ENCODE results near the gene EFNA3. TPM values are rescaled to one million over a fixed set of nuclear protein-coding genes. Genes with fewer than 3 reads are reported as not detected.

Gene EFNA3
- total RNA-seq, 1 donor: 1.4 TPM

DNA sequence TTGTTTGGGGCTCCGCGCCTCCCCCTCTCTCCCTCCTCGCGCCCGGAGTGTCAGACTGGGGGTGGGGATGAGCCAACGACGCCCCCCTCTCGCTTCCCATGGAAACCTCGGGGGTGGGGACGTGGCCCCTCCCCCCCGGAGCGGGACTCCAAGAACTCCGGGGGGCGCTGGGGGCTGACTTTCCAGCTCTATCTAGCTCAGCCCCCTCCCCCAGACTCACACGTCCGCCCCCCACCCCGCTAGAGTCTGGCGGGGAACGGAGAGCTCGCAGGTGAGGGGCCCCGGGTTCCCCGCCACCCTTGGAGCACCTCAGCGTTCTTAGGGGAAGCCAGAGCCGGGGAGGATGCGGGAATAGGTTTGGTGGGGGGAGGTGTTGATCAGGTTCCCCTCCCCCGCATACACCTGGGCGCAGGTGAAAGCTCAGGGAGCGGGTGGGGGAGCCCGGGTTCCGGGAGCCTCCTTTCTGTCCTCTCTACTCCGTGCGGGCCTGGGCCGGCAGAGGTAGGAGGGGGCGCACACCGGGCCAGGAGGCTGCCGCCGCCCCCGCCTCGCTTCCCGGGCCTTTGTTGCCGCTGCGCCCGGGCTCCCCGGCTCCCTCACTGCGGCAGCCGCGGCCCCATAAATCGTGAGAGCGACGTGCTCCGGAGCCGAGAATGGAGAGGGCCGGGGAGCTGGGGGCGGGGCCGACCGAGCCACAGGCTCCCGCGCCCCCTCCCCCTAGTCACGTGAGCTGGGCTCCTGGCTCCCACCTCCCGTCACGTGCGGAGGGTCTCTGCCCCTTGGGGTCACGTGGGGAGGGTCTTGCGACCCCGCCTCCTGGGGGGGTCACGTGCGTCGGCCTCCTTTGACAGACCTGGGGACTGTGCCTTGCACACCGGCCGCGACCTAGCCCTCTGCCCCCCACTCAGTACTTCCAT, 1.9 kb downstream of the EFNA3 start:
- no peak overlapping the region for H2AFZ ChIP-seq (ENCODE audit: low read length)
- no peak overlapping the region for H3K4me3 ChIP-seq (ENCODE audit: insufficient read depth, low read length)
- H4K20me1 ChIP-seq (ENCODE audit: insufficient read depth, low read length): peaks cover 3% of the 10 kb centered on the region
- H3K4me1 ChIP-seq (ENCODE audit: insufficient read depth, low read length): peaks cover 9% of the 10 kb centered on the region
- no peaks in the 10 kb centered on the region for H3K9me3 ChIP-seq (ENCODE audit: low read depth, low read length)
- no peak overlapping the region for H3K27ac ChIP-seq (ENCODE audit: low read depth, low read length)
- H3K79me2 ChIP-seq (ENCODE audit: insufficient read depth, low read length): no peaks in the 10 kb centered on the region
- H3K36me3 ChIP-seq (ENCODE audit: insufficient read depth, low read length): no peaks in the 10 kb centered on the region
- TF ChIP-seq, protein P1, sequence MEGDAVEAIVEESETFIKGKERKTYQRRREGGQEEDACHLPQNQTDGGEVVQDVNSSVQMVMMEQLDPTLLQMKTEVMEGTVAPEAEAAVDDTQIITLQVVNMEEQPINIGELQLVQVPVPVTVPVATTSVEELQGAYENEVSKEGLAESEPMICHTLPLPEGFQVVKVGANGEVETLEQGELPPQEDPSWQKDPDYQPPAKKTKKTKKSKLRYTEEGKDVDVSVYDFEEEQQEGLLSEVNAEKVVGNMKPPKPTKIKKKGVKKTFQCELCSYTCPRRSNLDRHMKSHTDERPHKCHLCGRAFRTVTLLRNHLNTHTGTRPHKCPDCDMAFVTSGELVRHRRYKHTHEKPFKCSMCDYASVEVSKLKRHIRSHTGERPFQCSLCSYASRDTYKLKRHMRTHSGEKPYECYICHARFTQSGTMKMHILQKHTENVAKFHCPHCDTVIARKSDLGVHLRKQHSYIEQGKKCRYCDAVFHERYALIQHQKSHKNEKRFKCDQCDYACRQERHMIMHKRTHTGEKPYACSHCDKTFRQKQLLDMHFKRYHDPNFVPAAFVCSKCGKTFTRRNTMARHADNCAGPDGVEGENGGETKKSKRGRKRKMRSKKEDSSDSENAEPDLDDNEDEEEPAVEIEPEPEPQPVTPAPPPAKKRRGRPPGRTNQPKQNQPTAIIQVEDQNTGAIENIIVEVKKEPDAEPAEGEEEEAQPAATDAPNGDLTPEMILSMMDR (IDR thresholded peaks at IDR 0.05; ENCODE audit: extremely low read depth, low read depth, low read length): no peak
- peaks cover 52% of the 10 kb centered on the region for H3K27me3 ChIP-seq (ENCODE audit: insufficient read depth, low read length)
- H3K4me2 ChIP-seq (ENCODE audit: insufficient read depth, low read length): no peak overlapping the region
- peak; percentile 92 for DNase-seq (ENCODE audit: insufficient read length, low spot score, missing footprints)

DNA sequence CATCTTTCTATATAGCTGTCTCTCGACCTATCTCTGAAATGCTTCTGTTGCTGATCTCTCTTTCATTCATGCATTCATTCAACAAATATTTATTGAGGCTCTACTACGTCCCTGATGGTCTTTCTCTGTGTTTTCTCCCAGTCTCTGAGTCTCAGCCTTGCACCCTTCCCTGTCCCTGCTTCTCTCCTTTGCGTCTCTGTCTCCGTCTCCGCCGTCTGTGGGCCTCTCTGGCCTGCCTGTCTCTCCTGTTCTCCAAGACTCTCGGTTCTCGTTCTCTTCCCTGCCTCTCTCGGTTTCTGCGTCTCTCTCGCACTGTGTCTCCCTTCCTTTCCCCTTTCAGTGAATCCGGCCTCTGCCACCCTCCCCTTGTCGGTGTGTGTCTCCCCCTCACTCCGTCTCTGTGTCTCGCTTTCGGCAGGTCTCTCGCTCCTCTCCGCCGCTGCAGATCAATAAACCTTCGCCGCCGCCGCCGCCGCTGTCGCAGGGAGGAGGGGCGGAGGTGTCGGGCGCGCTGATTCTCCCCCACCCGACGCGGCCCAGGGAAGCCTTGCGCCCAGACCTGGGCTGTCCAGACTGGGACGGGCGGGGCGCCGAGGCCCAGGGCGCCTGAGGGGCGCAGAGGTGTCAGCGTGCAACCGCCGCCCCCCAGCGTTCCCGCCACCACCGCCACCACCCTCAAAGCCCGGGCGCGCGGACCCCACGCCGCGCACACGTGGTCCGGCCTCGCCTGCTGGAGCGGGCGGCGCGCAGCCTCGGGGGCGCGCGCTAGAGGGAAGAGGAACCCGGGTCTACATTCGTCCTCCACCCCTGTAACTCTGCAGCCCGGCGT, 3.0 kb downstream of the EFNA3 start:
- H4K20me1 ChIP-seq (ENCODE audit: insufficient read depth, low read length): peaks cover 3% of the 10 kb centered on the region
- no peak overlapping the region for H3K4me3 ChIP-seq (ENCODE audit: insufficient read depth, low read length)
- no peak overlapping the region for H2AFZ ChIP-seq (ENCODE audit: low read length)
- peaks cover 9% of the 10 kb centered on the region for H3K4me1 ChIP-seq (ENCODE audit: insufficient read depth, low read length)
- H3K27ac ChIP-seq (ENCODE audit: low read depth, low read length): no peak overlapping the region
- peaks cover 52% of the 10 kb centered on the region for H3K27me3 ChIP-seq (ENCODE audit: insufficient read depth, low read length)
- no peaks in the 10 kb centered on the region for H3K36me3 ChIP-seq (ENCODE audit: insufficient read depth, low read length)
- TF ChIP-seq, protein P1 (IDR thresholded peaks at IDR 0.05; ENCODE audit: extremely low read depth, low read depth, low read length): no peak
- no peak overlapping the region for H3K4me2 ChIP-seq (ENCODE audit: insufficient read depth, low read length)
- H3K79me2 ChIP-seq (ENCODE audit: insufficient read depth, low read length): no peaks in the 10 kb centered on the region
- DNase-seq (ENCODE audit: insufficient read length, low spot score, missing footprints): peak; percentile 85
- H3K9me3 ChIP-seq (ENCODE audit: low read depth, low read length): no peaks in the 10 kb centered on the region

DNA sequence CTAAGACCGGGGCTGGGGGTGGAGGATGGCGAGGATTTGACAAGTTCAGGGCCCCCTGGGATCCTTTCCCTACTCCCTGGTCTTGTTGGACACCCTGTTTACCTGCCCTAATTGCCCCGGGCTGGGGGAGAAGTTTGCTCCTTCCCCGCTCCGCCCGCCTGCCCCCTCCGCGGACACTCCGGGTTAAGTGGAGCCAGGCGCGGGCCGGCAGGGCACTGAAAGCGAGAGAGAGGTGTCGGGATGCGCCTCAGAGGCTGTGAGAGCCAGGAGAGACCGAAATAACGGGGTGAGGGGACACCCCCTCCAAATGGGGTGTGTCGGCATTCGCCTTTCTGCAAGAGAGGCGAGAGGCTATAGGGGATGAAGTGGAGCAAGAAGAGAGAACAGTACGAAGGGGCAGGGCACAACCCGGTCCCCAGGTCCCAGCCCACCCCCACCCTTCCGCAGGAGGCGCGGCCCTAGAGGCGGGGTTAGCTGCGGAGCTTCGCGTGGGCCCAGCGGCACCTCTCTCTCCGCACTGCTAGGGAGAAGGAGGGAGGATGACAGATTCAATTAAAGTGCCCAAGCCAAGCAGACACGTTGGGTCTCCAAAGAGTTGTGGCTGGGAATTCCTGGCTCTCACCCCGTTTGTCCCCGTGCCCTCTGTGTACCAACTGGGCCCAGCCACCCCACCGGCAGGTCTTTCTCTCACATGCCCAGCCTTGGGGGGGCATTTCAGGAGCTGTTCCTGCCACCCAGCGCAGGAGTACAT, 3.8 kb downstream of the EFNA3 start:
- H3K4me2 ChIP-seq (ENCODE audit: insufficient read depth, low read length): no peak overlapping the region
- H3K27me3 ChIP-seq (ENCODE audit: insufficient read depth, low read length): peaks cover 52% of the 10 kb centered on the region
- H3K27ac ChIP-seq (ENCODE audit: low read depth, low read length): no peak overlapping the region
- H3K9me3 ChIP-seq (ENCODE audit: low read depth, low read length): no peaks in the 10 kb centered on the region
- DNase-seq (ENCODE audit: insufficient read length, low spot score, missing footprints): peak; percentile 84
- peaks cover 3% of the 10 kb centered on the region for H4K20me1 ChIP-seq (ENCODE audit: insufficient read depth, low read length)
- no peak overlapping the region for H2AFZ ChIP-seq (ENCODE audit: low read length)
- H3K4me1 ChIP-seq (ENCODE audit: insufficient read depth, low read length): peaks cover 9% of the 10 kb centered on the region
- no peaks in the 10 kb centered on the region for H3K36me3 ChIP-seq (ENCODE audit: insufficient read depth, low read length)
- no peak overlapping the region for H3K4me3 ChIP-seq (ENCODE audit: insufficient read depth, low read length)
- H3K79me2 ChIP-seq (ENCODE audit: insufficient read depth, low read length): no peaks in the 10 kb centered on the region
- TF ChIP-seq, protein P1 (IDR thresholded peaks at IDR 0.05; ENCODE audit: extremely low read depth, low read depth, low read length): no peak

Measured in osteoblast (primary cell).